Non-pigmented ciliary epithelial cell (primary cell): ENCODE results near the gene IDI2.
"Not testable (repeated sequence)": the region's sequence is repeated elsewhere in the genome, so short reads cannot be mapped to it uniquely, and the experiment has no call there.

Source experiments
- DNase-seq: peaks from one replicate; pipeline ENCODE4 v3.0.0-alpha.2; 2010; ENCODE audit warnings: low read depth

The IDI2 gene

GRCh38 chr10:1047937-1048336, 22.3 kb upstream of the IDI2 start:
- no peak for DNase-seq

GRCh38 chr10:1045415-1045814, 19.8 kb upstream of the IDI2 start:
- no peak for DNase-seq

GRCh38 chr10:1044964-1045363, 19.3 kb upstream of the IDI2 start:
- DNase-seq: no peak

GRCh38 chr10:1044146-1044545, 18.5 kb upstream of the IDI2 start:
- DNase-seq: no peak

- DNase-seq: no peak
Measured at GRCh38 chr10:1043532-1043995, 17.9 kb upstream of the IDI2 start.

- DNase-seq: no peak
Measured at GRCh38 chr10:1041514-1041913, 15.9 kb upstream of the IDI2 start.

- DNase-seq: no peak
Measured at GRCh38 chr10:1040133-1040532, 14.5 kb upstream of the IDI2 start.

GRCh38 chr10:1038769-1039168, 13.1 kb upstream of the IDI2 start:
- DNase-seq: not testable (repeated sequence)

GRCh38 chr10:1037098-1037497, 11.4 kb upstream of the IDI2 start:
- no peak for DNase-seq

- peak; percentile 74 for DNase-seq
Measured at GRCh38 chr10:1036341-1036791, 10.7 kb upstream of the IDI2 start.

- DNase-seq: no peak
Measured at GRCh38 chr10:1035201-1035600, 9.5 kb upstream of the IDI2 start.

- DNase-seq: no peak
Measured at GRCh38 chr10:1034758-1035157, 9.1 kb upstream of the IDI2 start.

GRCh38 chr10:1033601-1034000, 7.9 kb upstream of the IDI2 start:
- no peak for DNase-seq

- DNase-seq: no peak
Measured at GRCh38 chr10:1029838-1030237, 4.2 kb upstream of the IDI2 start.

- DNase-seq: no peak
Measured at GRCh38 chr10:1026578-1026977, 919 bp upstream of the IDI2 start.

- DNase-seq: no peak
Measured at GRCh38 chr10:1024103-1024502, 1.6 kb downstream of the IDI2 start.

GRCh38 chr10:1022413-1022812, 3.2 kb downstream of the IDI2 start:
- DNase-seq: no peak

GRCh38 chr10:1020958-1021357, 4.7 kb downstream of the IDI2 start:
- DNase-seq: no peak

- DNase-seq: no peak
Measured at GRCh38 chr10:1020460-1020859, 5.2 kb downstream of the IDI2 start.

- no peak for DNase-seq
Measured at GRCh38 chr10:1019362-1019761, 6.3 kb downstream of the IDI2 start.

- DNase-seq: no peak
Measured at GRCh38 chr10:1015688-1016087, 10.0 kb downstream of the IDI2 start.

GRCh38 chr10:1011696-1012095, 14.0 kb downstream of the IDI2 start:
- no peak for DNase-seq

GRCh38 chr10:1010703-1011102, 15.0 kb downstream of the IDI2 start:
- no peak for DNase-seq

- DNase-seq: not testable (repeated sequence)
Measured at GRCh38 chr10:1009947-1010346, 15.7 kb downstream of the IDI2 start.

- DNase-seq: no peak
Measured at GRCh38 chr10:1009071-1009494, 16.6 kb downstream of the IDI2 start.
